KBM-7 (cell line): Measurements from ENCODE around the gene PIK3C3.

Experiments
- DNase-seq: peaks from one replicate; pipeline ENCODE4 v3.0.0-alpha.2; 2015
- in situ Hi-C: fragments of 300-500 bp; cut with MboI; formaldehyde crosslinking; loops from 2 replicates; pipeline ENCODE4 v1.14.3; 2020; ENCODE audit warnings: low sequenced_read_pairs, low pct_unique_long_range_greater_than_20kb, mixed read lengths

PIK3C3 gene

DNA sequence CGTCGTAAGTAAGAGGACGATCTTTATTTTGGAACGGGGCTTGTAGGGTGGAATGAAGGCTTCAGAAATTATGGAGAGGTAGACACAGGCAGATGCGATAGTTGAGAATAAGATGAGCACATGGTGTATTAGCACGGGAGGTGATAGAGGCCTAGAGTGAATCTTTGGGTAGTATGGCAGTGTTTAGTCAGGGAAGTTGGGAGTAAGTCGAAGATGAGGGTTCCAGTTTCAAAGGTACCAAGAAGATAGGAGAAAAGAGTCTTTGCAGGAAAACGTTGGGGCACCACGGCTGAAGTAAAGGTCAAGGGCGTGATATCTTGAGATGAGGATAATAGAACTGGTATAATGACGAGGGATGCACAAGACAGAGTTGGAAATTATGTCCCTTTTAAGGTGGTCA lies 654 bp downstream of the PIK3C3 start:
- in situ Hi-C loops, result no loop called here

DNA sequence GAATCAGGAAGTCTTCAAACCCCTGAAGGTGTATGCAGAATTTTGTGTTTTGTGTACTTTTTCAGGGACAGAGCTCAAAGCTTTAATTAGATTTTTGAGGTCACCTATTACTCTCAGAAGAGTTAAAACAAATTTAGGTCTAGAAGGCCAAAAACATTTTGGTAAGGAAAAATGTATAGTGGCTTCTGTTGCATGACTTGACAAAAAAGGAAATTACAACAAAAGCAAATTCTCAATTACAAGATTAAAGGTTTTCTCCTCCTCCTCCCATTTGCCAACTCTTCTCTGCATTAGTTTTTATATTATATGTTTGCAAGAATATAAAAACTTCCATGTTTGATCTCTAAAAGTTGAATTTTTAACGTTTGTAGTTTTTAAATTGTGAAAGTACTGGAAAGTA lies 4.0 kb downstream of the PIK3C3 start:
- DNase-seq, result no peak
- in situ Hi-C loops, result no loop called here

More for the DNA sequence above, 654 bp downstream of the PIK3C3 start:
- peak; percentile 16 for DNase-seq

GRCh38 chr18:41965634-41966255 lies 10.7 kb downstream of the PIK3C3 start:
- in situ Hi-C loops, result no loop called here
- DNase-seq, result no peak

- in situ Hi-C loops, result no loop called here
- DNase-seq, result no peak
These were observed 11.9 kb downstream of the PIK3C3 start for GRCh38 chr18:41966943-41967342.

DNA sequence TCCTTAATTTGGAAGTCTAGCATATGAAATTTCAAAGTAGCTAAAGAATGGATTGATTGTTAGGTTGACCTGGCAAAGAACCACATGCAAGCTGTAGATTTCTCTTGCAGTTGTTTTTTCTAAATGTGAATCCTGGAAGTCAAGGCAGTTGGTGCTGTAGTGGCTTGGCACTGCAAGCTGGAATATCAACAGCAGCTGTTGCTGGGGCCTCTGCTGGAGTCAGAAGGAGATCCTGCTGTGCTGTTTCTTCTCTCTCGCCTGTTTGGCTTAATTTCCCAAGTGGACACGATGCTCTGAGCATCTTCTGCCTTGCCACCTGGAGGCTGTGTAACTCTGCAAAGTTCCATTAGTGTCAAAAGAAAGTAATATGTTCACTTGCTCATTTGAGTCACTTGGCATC lies 12.6 kb downstream of the PIK3C3 start:
- in situ Hi-C loops, result no loop called here
- no peak for DNase-seq

- in situ Hi-C loops, result no loop called here
- DNase-seq, result no peak
These were observed 14.8 kb downstream of the PIK3C3 start for GRCh38 chr18:41969881-41970280.

- in situ Hi-C loops, result no loop called here
- no peak for DNase-seq
These were observed 17.3 kb downstream of the PIK3C3 start for GRCh38 chr18:41972067-41972925.

- in situ Hi-C loops, result no loop called here
These were observed 18.9 kb downstream of the PIK3C3 start for GRCh38 chr18:41973983-41974382.

DNA sequence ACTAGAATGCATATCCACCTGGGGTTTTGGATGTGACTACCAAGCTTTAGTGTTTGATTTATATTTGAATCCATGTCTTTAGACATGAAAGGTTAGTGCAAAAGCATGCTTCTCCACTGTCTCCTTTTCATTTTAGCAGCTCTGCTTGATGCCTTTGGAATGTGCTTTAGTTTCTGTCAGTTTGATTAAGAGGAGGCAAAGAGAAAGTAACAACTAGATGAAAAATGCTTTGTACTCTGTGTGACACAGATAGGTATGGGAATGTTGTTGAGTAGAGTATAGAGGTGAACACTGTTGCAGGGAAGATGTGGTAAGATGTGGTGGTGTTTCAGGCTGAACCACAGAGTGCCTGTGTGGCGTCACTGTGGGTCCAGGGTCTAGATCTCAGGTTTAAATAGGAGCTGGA lies 19.8 kb downstream of the PIK3C3 start:
- in situ Hi-C loops, result no loop called here

More at GRCh38 chr18:41973983-41974382, 18.9 kb downstream of the PIK3C3 start:
- DNase-seq, result no peak

GRCh38 chr18:41975284-41975683 lies 20.2 kb downstream of the PIK3C3 start:
- in situ Hi-C loops, result no loop called here
- no peak for DNase-seq

More for the DNA sequence above, 19.8 kb downstream of the PIK3C3 start:
- DNase-seq, result no peak

GRCh38 chr18:41977233-41977632 lies 22.2 kb downstream of the PIK3C3 start:
- DNase-seq, result no peak
- in situ Hi-C loops, result no loop called here

DNA sequence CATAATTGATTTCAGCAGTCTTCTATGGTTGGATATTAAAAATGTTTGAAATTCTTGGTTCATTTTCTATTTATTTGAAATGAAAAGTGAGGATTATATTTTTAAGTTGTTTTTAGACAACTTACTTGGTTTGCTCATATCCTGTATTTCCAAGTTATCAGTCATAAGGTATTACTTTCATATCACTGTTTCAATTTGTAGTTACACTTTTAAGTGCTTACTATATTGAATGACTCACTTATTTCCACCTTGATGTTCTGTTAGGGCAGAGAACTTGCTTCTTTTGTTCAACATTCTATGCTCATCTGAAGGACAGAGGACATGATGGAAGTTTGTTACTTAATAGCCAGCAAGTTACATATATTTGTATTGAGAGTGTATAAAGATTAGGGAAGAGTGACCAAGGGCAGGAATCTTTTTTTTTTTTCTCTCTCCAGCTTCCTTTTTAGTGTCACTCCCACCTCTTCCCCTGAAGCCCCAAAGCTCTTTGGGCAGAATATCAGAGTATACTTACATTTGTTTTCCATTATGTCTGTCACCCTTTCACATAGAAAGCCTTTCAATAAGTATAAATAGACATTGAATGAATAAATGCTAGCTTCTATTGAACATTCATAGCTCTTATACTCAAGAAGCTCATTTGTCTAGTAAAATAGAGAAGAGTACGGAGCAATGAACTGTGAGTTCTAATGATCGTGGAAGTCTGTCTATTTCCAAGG lies 28.1 kb downstream of the PIK3C3 start:
- in situ Hi-C loops, result no loop called here
- peak; percentile 12 for DNase-seq

DNA sequence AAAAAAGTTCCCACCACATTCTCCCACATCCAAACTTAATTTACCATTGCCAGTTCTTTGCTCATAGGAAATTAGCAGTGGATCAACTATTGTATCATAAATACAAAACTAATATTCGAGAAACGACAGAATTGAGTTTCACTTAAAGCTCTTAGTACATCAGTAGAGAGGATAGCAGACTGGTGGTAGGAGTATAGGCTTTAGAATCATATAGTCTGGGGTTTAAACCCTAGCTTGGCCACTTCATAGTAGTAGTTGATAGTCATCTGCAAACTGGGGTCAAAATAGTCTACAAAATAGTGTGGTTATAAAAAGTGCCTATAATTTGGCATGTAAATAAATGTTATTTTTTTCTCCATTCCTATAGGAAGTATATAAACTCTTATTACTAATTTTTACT lies 30.9 kb downstream of the PIK3C3 start:
- no peak for DNase-seq
- in situ Hi-C loops, result no loop called here

- DNase-seq, result no peak
- in situ Hi-C loops, result no loop called here
These were observed 34.5 kb downstream of the PIK3C3 start for GRCh38 chr18:41989508-41989907.

DNA sequence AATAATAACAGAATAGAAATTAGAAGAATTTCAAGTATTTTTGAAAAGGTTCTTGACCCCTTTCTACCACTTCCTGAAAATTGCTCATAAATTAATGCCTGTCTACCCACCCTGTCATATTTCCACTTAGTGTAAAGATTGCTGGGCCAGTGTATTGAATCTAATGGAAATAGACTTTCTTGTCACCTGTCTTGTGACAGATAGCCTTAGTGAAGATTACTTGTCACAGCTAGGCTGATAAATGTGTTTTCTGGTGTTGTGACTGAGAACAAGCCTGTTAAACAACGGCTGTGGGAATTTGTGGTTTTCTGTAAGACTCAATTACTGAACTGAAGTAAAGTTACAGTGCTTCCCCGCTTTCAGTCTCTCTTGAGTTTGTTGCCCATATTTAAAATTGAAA lies 37.0 kb downstream of the PIK3C3 start:
- DNase-seq, result peak; percentile 24
- in situ Hi-C loops, result no loop called here

- in situ Hi-C loops, result no loop called here
- DNase-seq, result no peak
These were observed 37.7 kb downstream of the PIK3C3 start for GRCh38 chr18:41992703-41993102.

GRCh38 chr18:41993151-41993550 lies 38.1 kb downstream of the PIK3C3 start:
- DNase-seq, result no peak
- in situ Hi-C loops, result no loop called here

DNA sequence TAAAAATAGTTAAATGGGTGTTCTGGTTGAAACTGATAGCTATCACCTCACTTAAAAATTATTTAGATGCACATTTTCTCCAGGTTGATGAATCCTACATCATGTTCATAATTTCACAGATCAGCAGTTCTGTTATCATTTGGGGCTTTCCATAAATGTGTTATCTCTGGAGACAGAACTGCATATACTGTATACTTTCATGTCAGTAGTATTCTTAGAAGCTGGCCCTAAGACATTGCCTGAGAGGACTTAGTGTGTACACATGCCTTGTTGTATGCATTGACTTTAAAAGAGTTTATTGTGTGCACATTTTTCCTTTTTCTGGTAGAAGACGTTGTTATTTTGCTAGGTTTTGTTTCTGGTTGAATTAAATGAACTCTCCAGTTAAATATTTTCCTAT lies 41.0 kb downstream of the PIK3C3 start:
- in situ Hi-C loops, result no loop called here
- DNase-seq, result no peak

GRCh38 chr18:41999751-42000150 lies 44.7 kb downstream of the PIK3C3 start:
- in situ Hi-C loops, result no loop called here
- peak; percentile 27 for DNase-seq

- DNase-seq, result no peak
- in situ Hi-C loops, result no loop called here
These were observed 46.8 kb downstream of the PIK3C3 start for GRCh38 chr18:42001801-42002200.
